Central memory CD8-positive, alpha-beta T cell (primary cell): ENCODE data around the gene TMEM259.
A peak's percentile ranks its signal among the peaks of the same experiment; 100 is the strongest.

ENCODE experiments used
- ATAC-seq: fragments of 150-1000 bp; cut with Tn5 transposase; replicated peaks from 2 replicates; pipeline ENCODE4 v1.10.0; 2022; ENCODE audit warnings: mild to moderate bottlenecking, moderate FRiP score, moderate number of reproducible peaks; ENCODE audit not compliant: poor library complexity, severe bottlenecking; ENCODE audit errors: extremely low read depth
- DNase-seq, 2 donors: peaks; one replicate each; pipeline ENCODE4 v3.0.0; 2021; ENCODE audit warnings: low spot score in 2 of 2
- H3K27ac Mint-ChIP-seq: one replicate; pipeline ENCODE4 v1.8.0; 2022; ENCODE audit warnings: low read depth, mild to moderate bottlenecking, moderate library complexity, mixed read lengths
- H3K27me3 Mint-ChIP-seq: one replicate; pipeline ENCODE4 v1.8.0; 2022; ENCODE audit warnings: mixed read lengths
- H3K36me3 Mint-ChIP-seq: one replicate; pipeline ENCODE4 v1.8.0; 2022; ENCODE audit warnings: mild to moderate bottlenecking, moderate library complexity, mixed read lengths; ENCODE audit not compliant: insufficient read depth
- H3K4me1 Mint-ChIP-seq: one replicate; pipeline ENCODE4 v1.8.0; 2022; ENCODE audit warnings: mixed read lengths
- H3K4me3 Mint-ChIP-seq: one replicate; pipeline ENCODE4 v1.8.0; 2022; ENCODE audit warnings: mild to moderate bottlenecking, moderate library complexity, mixed read lengths
- H3K9me3 Mint-ChIP-seq: one replicate; pipeline ENCODE4 v1.8.0; 2022; ENCODE audit warnings: mixed read lengths

The TMEM259 gene

DNA sequence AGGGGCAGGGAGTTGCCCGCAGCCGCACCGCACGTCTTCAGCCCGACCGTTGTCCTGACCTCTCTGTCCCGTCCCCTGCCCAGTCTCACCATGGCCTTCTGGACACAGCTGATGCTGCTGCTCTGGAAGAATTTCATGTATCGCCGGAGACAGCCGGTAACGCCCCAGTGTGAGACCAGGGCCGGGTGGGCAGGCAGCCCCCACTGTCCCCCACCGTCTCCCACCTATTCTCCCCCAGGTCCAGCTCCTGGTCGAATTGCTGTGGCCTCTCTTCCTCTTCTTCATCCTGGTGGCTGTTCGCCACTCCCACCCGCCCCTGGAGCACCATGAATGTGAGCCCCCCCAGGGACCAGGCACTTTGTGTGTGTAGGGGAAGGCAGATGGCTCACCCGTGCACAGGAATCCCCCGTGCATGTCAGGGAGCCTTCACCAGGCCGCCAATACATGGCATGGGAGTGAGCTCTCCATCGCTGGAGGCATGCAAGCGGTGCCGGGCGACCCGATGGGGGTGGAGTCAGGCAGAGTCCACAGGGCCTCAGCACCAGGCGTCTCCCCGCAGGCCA lies 20.4 kb upstream of the TMEM259 start:
- Mint-ChIP-seq H3K9me3 (no peaks in the 10 kb centered on the region), H3K4me3 (peak overlapping the region; percentile 97), H3K4me1 (peaks cover 44% of the 10 kb centered on the region), H3K36me3 (peaks cover 52% of the 10 kb centered on the region), H3K27me3 (no peaks in the 10 kb centered on the region), H3K27ac (no peak overlapping the region)
- DNase-seq = no peak
- ATAC-seq = no peak

DNA sequence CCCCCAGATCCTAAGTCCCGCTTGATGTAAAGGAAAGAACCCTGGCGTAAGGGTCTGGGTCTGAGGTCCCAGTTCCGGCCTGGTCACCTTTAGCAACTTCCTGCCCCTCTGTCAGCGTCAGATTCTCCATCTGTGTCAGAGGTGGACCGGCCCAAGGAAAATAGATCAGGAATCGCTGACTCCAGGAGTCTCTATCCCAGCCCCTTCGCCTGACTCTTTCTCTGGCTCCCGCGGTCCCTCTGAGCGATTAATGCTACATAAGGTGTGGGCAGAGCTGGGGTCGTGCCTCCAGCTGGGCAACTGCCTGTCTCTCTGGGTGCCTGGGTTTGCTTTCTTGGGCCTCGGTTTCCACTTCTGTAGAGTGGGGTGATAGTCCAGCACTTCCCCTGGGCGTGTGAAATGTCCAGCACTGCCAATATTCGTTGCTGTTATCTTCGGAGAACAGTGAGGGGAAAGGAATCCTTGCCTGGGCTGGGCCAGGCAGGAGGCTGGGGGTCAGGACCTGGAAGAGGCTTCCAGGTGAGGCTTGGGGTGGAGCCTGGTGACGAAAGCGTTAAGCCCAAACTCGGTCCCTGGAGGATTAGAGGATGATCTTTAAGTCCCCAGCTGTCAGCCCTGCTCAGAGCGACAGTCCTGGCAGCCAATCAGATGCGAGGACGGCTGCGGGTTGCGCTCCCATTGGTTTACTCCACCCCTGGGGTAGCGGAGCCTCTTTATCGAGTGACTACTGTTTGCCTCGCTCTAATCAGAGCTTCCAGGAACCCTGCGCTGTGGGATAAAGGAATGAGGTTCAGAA lies 19.8 kb upstream of the TMEM259 start:
- Mint-ChIP-seq H3K4me1 (peaks cover 46% of the 10 kb centered on the region), H3K36me3 (peaks cover 58% of the 10 kb centered on the region), H3K9me3 (no peaks in the 10 kb centered on the region), H3K27me3 (no peaks in the 10 kb centered on the region), H3K4me3 (peak overlapping the region; percentile 97), H3K27ac (peak overlapping the region; percentile 83)
- DNase-seq (peak; percentile 73 to 78), ATAC-seq (peak; percentile 50)

- H3K9me3 Mint-ChIP-seq = no peaks in the 10 kb centered on the region
- DNase-seq (peak; percentile 98 to 99), ATAC-seq (peak; percentile 96)
- H3K36me3 Mint-ChIP-seq = peaks cover 64% of the 10 kb centered on the region
- H3K27me3 Mint-ChIP-seq = no peaks in the 10 kb centered on the region
- peak within 1 kb of the TSS; percentile 83 for H3K27ac Mint-ChIP-seq
- H3K4me3 Mint-ChIP-seq = peak within 1 kb of the TSS; percentile 97
- peaks cover 47% of the 10 kb centered on the region for H3K4me1 Mint-ChIP-seq
Measured at GRCh38 chr19:1039646-1040475, 18.9 kb upstream of the TMEM259 start, which contains the start of gene ABCA7. ABCA7 (plus strand) TSS chr19:1040107; CDS start chr19:1041362, 1,255 bp downstream.

DNA sequence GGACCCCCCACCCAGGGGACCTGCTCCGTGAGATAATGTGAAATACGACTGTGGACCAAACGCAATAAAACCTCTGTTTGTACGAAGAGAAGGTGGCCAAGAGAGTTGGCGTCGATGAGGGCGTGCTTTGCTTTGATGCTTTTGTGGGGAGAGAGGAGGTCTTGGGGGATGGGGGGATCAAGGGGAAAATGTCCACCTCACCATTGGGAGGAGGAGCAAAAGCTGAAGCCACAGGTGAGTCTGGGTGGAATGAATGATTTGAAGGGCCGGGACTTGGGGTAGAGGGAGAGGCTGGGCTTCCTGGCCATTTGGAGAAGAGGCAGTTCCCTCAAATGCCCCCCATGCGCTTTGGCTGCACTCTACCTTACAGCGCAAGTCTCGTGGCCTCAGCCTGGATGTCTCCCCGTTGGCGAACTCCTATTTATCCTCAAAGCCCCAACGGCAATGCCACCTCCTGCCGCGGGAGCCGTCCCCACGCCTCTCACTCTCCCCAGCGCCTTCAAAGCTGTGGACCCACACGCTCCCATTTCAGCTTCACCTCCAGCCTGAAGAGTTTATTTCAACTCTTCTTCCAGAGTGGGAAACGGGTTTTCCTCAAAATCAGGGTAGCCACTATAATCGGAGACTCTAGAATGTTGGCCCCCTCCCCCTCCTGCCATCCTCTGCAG lies 18.2 kb upstream of the TMEM259 start:
- Mint-ChIP-seq H3K36me3 (peaks cover 61% of the 10 kb centered on the region), H3K27ac (peak overlapping the region; percentile 83), H3K4me3 (peak overlapping the region; percentile 97), H3K4me1 (peaks cover 47% of the 10 kb centered on the region), H3K27me3 (no peaks in the 10 kb centered on the region), H3K9me3 (no peaks in the 10 kb centered on the region)
- DNase-seq = no peak
- no peak for ATAC-seq

DNA sequence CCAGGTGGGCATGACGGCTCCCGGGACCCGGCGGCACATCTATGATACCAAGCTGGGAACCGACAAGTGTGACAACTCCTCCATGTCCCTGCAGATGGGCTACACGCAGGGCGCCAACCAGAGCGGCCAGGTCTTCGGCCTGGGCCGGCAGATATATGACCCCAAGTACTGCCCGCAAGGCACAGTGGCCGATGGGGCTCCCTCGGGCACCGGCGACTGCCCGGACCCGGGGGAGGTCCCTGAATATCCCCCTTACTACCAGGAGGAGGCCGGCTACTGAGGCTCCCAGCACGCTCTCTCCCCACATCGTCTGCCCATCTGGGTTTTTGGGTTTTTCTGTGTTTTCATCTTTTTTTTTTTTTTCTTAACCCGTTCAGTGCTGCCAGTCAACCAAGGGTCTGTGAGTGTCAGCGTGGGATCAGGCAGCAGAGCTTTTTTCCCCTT lies 16.7 kb upstream of the TMEM259 start:
- Mint-ChIP-seq H3K27me3 (no peaks in the 10 kb centered on the region), H3K4me1 (peaks cover 52% of the 10 kb centered on the region), H3K9me3 (no peaks in the 10 kb centered on the region), H3K4me3 (peak overlapping the region; percentile 97), H3K27ac (peak overlapping the region; percentile 83), H3K36me3 (peaks cover 63% of the 10 kb centered on the region)
- no peak for ATAC-seq
- no peak for DNase-seq

DNA sequence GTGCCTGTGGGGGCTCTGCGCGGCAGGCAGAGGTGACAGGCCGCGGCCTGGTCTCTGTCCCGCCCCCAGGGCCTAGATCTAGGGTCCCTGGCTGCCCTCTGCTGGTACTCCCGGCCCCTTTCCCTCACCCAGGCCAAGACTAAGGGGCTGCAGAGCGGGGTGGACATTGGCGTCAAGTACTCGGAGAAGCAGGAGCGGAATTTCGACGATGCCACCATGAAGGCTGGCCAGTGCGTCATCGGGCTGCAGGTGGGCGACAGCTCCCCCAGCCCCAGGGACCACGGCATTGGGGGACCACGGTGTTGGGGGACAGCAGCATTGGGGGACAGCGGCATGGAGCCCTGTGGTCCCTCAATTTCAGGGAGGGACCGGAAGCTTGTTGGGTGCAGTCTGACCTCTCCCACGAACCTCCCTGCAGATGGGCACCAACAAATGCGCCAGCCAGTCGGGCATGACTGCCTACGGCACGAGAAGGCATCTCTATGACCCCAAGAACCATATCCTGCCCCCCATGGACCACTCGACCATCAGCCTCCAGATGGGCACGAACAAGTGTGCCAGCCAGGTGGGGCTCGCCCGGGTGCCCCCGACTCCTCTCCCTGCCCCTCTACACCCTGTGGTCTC lies 15.2 kb upstream of the TMEM259 start:
- Mint-ChIP-seq H3K36me3 (peaks cover 78% of the 10 kb centered on the region), H3K4me1 (peaks cover 53% of the 10 kb centered on the region), H3K27me3 (no peaks in the 10 kb centered on the region), H3K27ac (peak overlapping the region; percentile 74), H3K4me3 (no peak overlapping the region), H3K9me3 (no peaks in the 10 kb centered on the region)
- ATAC-seq (no peak), DNase-seq (no peak)

GRCh38 chr19:1032264-1032867 lies 11.4 kb upstream of the TMEM259 start:
- H3K36me3 Mint-ChIP-seq = peaks cover 66% of the 10 kb centered on the region
- no peaks in the 10 kb centered on the region for H3K9me3 Mint-ChIP-seq
- no peaks in the 10 kb centered on the region for H3K27me3 Mint-ChIP-seq
- DNase-seq = no peak
- peak overlapping the region; percentile 98 for H3K4me3 Mint-ChIP-seq
- peaks cover 38% of the 10 kb centered on the region for H3K4me1 Mint-ChIP-seq
- peak overlapping the region; percentile 91 for H3K27ac Mint-ChIP-seq
- no peak for ATAC-seq

- H3K36me3 Mint-ChIP-seq = peaks cover 47% of the 10 kb centered on the region
- no peaks in the 10 kb centered on the region for H3K9me3 Mint-ChIP-seq
Measured at GRCh38 chr19:1028062-1028926, 7.4 kb upstream of the TMEM259 start.

DNA sequence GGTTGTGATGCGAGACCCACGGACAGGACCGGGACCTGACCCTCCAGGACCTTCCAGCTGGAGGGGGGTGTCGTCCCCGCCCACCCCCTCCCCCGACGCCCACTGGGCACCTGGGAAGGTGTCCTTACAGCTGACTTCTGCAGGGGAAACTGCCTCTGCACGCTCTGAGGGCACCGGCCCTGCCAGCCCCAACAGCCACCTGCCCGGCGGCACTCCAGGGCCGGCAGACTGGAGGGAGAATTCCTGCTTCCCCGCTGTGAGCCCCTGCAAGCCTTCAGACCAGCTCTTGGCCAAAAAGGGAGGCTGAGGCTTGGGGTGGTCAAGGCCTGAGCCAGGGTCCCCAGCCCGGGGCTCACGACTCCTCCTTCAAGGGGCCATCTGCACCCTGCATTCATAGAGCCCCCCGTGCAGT lies 6.7 kb upstream of the TMEM259 start:
- DNase-seq (no peak), ATAC-seq (no peak)
- H3K9me3 Mint-ChIP-seq = no peaks in the 10 kb centered on the region
- no peaks in the 10 kb centered on the region for H3K27me3 Mint-ChIP-seq
- H3K36me3 Mint-ChIP-seq = peaks cover 42% of the 10 kb centered on the region
- peaks cover 28% of the 10 kb centered on the region for H3K4me1 Mint-ChIP-seq
- H3K4me3 Mint-ChIP-seq = peak overlapping the region; percentile 98
- peak overlapping the region; percentile 91 for H3K27ac Mint-ChIP-seq

More at GRCh38 chr19:1028062-1028926, 7.4 kb upstream of the TMEM259 start:
- peak overlapping the region; percentile 98 for H3K4me3 Mint-ChIP-seq
- H3K4me1 Mint-ChIP-seq = peaks cover 30% of the 10 kb centered on the region
- DNase-seq (no peak), ATAC-seq (peak; percentile 19)
- no peaks in the 10 kb centered on the region for H3K27me3 Mint-ChIP-seq
- peak overlapping the region; percentile 91 for H3K27ac Mint-ChIP-seq

GRCh38 chr19:1026783-1027649 lies 6.1 kb upstream of the TMEM259 start:
- peaks cover 23% of the 10 kb centered on the region for H3K4me1 Mint-ChIP-seq
- DNase-seq (no peak), ATAC-seq (no peak)
- peak overlapping the region; percentile 98 for H3K4me3 Mint-ChIP-seq
- H3K27ac Mint-ChIP-seq = peak overlapping the region; percentile 91
- no peaks in the 10 kb centered on the region for H3K9me3 Mint-ChIP-seq
- H3K27me3 Mint-ChIP-seq = no peaks in the 10 kb centered on the region
- peaks cover 35% of the 10 kb centered on the region for H3K36me3 Mint-ChIP-seq
